DLD1 (cell line): ENCODE results near the gene ISOC1.

Experiments
- in situ Hi-C: cut with HindIII; loops from 2 replicates; pipeline ENCODE4 v1.10.0; 2017; ENCODE audit warnings: low sequenced_read_pairs

ISOC1 gene

DNA sequence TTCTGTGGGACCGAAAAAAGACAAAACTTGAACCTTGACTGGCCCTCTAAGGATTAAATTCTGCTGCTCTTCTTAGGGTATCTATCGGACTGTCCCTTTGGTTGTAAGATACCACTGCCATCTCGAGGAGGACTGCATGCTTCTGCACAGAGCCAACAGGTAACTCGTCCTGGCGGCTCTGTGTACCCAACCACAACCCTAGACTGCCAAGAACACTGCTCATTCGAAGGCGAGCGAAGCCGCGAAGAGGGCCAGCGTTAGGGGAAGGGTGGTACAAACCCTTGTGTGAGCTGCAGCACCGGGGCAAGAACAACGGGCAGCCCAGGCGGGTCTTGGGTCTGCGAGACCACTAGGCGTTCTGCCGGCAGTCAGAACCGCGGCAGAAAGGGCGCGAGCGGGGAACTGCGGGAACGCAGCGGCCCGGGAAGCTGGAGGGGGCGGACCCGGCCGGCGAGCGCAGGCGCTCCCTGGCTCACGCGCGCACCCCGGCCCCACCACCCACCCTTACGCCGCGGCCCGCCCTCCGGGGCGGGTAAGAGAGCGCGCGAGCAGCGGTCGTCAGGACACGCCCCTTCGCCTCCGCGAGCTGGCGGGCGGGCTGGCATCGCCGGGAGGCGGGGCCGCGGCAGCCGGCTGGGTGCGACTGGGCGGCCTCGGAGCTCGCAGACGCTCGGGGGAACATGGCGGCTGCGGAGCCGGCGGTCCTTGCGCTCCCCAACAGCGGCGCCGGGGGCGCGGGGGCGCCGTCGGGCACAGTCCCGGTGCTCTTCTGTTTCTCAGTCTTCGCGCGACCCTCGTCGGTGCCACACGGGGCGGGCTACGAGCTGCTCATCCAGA lies at the start of gene ISOC1:
Gene ISOC1 (plus strand): TSS at position 663 of the 837 bp plus-strand sequence. CDS start 18 bp downstream, at position 681.
- in situ Hi-C loops: no loop called here

DNA sequence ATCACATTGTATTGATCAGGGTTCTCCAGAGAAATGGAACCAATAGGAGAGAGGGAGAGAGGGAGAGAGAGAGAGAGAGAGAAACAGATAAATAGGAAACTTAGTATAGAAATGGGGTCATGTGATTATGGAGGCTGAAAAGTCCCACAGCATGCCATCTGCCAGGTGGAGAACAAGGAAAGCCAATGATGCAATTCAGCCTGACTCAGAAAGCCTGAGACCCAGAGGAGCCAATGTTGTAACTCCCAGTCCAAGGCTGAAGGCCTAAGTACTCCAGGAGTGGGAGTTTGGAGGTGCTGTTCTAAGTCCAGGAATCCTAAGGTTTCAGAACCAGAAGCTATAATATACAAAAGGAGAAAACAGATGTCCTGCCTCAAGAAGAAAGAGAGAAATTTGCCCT lies 48.4 kb upstream of the ISOC1 start:
- in situ Hi-C loops: no loop called here

DNA sequence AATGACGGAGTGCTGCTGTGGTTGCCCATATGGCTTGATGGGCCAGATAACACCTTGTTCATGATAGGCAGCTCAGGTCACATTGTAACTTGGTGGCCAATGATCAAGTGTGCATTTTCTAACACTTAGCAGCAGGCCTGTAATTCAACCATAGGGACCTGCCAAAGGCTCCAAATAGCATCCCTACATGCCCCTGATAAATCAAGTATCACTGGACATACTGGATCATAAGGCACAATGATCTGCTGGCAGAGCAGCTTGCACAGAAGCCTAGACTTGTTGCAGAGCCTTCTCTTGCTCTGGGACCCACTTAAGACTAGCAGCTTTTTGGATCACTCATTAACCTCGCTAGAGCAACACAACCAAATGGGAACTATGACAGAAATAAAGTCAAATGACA lies 46.0 kb upstream of the ISOC1 start:
- in situ Hi-C loops: no loop called here

DNA sequence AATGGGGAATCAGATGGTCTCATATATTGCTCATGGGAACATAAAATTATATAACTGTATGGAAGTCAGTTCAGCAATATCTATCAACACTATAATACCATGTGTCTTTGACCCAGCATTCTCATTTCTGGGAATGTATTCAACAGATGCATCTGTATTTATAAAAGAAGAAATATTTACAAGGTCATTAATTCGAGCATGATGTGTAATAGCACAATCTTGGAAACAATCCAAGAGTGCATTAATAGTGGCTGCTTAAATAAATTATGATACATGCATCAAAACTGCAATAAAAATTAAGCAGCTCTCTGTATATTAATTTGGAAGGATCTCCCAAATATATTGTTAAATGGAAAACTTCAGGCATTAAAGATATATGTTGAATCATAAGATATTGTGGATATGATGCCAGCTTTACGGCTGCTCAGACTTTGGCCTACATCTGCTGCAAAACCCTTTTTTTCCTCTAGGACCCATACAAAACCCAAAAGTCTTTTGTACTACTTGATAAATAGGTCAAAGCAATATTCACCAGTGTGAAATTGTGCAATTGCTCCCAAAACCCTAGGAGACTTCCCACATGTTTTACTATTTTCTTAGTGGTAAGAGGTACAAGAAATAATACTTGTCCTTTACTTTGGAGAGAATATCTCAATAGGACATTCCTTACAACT lies 45.3 kb upstream of the ISOC1 start:
- in situ Hi-C loops: no loop called here

DNA sequence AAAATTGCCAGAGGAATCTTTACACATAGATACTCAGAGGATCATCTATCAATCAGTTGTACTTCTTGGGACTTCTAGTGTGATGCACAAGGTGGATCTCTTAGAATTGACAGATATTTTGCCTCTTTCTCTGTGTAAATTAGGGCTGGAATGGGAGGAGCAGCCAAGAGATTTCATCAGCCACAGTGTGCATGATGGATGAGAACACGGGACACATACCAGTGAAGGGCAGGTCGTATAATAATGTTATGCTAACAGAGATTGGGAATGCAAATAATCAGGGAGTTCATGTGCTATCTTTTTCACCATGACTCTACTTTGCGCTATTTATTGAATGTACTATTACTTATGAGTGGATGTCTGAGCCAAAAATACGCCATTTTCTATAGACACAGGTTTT lies 43.3 kb upstream of the ISOC1 start:
- in situ Hi-C loops: no loop called here

DNA sequence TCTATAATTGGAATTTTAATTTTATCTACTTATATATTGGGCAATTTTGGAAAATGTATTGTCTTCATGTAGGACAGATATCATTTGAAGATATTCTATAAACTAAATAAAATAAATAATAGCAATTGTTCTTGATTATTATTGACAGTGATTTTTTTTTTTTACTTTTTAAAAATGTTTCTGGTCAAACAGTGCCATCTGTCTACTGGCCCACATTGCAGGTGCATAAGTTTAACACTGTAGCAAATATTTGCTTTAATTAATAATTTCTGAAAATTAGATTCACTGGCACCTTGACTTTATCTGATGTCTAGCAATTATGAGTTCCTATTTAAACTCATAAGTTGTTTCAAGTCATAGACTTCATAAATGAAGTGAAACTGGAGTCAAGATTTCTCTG lies 41.1 kb upstream of the ISOC1 start:
- in situ Hi-C loops: no loop called here

DNA sequence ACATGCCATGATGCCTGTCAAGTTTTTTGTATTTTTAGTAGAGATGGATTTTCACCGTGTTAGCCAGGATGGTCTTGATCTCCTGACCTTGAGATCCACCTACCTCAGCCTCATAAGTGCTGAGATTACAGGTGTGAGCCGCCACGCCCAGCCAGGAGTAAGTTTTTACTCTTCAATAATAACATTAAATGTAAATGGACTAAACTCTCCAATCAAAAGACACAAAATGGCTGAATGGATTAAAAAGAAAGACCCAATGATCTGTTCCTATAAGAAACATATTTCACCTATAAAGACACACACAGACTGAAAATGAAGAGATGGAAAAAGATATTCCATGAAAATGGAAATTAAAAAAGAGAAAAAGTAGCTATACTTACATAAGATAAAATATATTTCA lies 37.2 kb upstream of the ISOC1 start:
- in situ Hi-C loops: no loop called here

DNA sequence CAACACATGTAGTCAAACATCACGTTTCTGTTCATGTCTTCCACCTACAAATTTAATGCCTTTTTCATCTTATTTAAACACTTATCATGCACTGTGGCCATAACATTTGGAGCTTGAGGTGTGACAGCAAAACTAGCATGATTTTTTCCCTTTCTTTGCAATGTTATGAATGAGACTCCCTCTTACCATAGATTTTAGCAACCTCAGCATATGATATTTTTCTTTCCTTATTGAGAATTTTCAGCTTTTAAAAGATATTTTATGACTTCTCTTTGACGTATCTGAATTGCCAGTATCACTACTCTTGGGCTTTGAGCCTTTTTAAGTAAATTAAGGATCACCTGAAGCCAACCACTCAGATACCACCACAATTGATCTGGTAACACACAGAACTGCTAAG lies 32.7 kb upstream of the ISOC1 start:
- in situ Hi-C loops: loop anchor here (10.0 kb wide), 1 partner anchor 47 kb away; no protein-coding TSS in a partner anchor

DNA sequence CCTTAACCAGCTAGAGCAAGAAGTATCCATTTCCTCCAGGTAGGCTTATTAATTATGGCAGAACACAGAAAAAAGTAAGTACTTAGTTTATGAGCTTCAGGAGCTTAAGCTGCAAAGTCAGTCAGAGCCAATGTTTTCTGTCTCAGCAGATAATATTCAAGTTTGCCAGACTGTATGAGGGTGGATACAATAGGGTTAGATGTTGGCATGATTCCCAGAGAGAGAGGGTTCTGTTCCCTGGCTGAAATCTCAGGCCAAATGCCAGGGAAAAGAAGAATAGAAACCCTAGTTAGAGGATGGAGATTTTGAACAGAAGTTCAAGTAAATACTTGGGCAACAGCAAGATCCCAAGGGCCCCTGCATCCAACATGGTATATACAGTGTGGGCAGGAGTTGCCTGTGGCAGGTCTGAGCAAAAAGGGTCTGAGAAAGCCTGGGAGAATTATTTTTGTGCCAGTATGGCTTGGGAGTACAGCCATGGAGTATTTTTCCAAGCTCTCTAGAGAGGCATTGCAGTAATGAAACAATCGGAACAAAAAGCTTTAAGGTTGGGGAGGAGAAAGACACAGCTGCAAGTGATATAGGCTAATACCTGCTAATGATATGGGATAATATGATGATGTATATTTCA lies 31.0 kb upstream of the ISOC1 start:
- in situ Hi-C loops: loop anchor here (10.0 kb wide), 1 partner anchor 49 kb away; no protein-coding TSS in a partner anchor

DNA sequence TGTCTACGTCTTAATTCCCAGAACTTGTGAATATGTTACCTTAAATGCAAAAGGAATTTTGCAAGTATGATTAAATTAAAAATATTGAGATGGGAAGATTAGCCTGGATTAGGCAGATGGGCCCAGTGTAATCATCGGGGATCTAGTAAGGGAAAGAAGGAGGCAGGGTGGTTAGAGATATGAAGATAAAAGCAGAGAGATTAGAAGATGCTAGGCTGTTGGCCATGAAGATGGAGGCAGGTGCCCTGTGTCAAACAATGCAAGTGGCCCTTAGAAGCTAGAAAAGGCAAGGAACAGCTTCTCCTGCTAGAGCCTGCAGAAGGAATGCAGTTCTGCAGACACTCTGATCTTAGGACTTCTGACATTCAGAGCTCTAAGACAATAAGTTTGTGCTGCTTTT lies 28.8 kb upstream of the ISOC1 start:
- in situ Hi-C loops: loop anchor here (10.0 kb wide), 1 partner anchor 51 kb away; no protein-coding TSS in a partner anchor

DNA sequence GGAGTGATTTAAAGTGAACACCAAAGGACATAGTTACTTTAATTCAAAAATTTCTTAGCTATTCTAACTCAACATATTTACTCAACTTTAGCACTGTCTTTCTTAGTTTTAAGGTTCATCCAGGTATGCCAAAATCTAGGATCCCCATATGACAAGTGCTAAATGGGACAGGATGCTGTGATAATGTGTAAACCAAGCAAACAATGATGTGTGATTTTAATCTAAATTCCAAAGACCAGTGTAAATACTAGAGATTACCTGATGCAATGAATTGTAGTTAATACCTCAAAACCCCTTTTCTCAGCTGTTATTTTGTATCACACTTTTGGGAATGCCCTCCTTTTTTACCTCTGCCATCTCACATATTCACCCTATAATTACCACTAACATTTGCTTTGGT lies 26.8 kb upstream of the ISOC1 start:
- in situ Hi-C loops: loop anchor here (10.0 kb wide), 1 partner anchor 53 kb away; no protein-coding TSS in a partner anchor

DNA sequence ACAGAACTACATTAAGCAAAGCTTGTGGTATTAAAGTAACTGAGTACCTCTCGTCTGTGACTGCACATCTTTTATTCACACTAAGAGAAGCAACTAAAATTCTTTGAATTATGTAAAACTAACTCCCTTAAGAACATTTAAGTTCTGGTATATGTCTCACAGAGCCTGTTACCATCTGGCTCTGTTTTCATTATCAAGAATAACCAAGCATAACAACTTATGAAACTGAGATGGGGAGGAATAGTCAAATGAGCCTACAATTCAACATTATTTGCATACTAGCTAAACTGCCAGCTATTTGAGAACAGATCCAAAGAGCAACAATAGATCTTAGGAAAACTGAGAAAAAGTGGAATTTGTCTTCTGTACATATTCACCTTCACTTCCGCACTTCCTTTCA lies 25.3 kb upstream of the ISOC1 start:
- in situ Hi-C loops: loop anchor here (10.0 kb wide), 1 partner anchor 54 kb away; no protein-coding TSS in a partner anchor

DNA sequence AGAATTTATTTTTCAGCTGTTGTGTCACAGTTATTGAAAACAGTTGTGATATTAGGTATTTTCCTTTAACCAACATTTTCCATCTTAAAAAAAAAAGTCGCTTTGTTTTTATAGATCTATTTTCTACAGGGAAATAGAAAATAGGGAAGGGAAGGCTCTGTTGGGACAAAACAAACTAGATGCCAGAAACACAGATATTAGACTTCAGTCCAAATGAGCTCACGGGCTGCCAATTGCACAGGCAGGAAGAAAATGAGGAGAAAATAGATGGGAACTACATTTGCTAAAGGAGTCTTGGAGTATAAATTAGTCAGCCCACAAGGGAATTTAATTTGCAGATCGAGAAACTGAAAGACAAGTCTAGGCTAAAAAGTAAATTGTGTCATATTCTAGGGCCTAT lies 21.4 kb upstream of the ISOC1 start:
- in situ Hi-C loops: no loop called here

DNA sequence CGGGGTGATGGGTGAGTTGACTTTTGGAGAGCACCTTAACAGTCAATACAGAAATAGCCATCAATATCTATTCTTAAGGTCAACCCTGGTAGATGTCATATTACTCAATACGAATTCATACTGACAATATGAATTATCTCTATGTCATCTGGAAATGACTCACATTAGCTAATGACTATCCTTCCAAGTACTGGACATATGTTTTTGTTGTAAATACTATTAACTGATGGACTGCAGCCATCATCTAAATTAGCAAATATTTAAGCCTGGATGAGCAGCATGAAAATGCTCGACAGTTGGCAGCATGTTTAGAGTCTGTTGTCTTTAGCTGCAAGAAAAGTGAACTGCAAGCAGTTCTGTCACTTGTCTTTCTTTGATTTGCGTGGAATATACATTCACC lies 19.6 kb upstream of the ISOC1 start:
- in situ Hi-C loops: no loop called here

DNA sequence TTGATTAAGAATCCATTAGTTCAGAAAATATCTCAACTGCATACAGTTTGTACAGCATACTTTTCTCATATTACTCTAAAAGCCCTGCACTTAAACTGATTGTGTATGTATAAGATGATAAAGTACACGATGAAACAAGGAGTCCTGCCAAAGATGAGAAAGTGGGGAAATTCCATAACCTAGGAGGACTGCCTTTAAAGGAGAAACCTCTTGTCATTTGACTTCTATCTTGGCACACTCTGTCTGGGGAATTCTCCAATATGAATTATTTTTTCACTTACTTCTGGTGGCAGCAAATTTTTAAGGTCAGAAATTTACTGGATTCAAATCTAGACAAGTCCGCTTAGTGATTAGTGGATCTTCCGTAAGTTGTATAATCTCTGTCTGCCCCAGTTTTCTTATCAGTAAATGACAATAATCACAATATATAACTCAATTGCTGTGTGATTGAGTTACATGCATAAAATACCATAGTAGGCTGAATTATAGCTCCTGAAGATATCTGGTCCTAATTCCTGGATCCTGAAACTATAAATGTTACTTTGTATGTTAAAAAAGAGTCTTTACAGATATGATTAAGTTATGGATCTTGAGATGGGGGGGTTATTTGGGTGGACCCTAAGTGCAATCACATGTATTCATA lies 17.0 kb upstream of the ISOC1 start:
- in situ Hi-C loops: no loop called here

DNA sequence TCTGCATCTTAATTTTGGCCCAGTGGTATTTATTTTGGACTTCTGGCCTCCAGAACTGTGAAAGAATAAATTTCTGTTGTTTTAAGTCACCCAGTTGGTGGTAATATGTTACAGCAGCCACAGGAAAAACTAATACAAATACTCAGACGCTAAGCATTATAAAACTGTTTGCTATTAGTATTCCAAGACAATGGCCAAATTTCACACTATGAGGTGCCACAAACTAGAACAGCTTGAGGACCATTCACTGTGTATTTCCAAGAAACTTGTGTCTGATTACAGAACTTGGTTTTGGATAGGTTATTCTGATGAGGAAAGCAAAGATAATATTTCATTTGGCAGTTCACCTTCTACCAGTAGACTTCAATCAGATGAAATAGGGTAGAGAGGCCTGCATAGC lies 16.3 kb upstream of the ISOC1 start:
- in situ Hi-C loops: no loop called here

DNA sequence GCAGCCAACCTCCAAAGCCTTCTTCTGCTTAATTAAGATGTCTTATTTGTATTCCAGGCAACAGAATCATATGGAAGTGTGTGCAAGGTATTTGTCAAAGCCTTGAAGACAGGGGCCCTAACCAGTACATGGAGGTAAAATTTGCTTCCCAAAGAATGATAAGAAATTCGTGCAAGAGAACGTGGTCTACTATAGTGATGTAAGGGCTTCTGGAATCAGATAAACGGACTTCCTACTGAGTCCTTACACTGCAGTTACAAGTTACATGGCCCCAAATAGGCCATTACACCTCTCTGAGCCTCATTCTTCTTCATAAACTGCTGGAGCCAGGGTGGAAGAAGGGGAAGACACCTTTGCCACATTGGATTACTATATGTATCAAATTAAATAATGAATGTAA lies 15.9 kb upstream of the ISOC1 start:
- in situ Hi-C loops: no loop called here

DNA sequence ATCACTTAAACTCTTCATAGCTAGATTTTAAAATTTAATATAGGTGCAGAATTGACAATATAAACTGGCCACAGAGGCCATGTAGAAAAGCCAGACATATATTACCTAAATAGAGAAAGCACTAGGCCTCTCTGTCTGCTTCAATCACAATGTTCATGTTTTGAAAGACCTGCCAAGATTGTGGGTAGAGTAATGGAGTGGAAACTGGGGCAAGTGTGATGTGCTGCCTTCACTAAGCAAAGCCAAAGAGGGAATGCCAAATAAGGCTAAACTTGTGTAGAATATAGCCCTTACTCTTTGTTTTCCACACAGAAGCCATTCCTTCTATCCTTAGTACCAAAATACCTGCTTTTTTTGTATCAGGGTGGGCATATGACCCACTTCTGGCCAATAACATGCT lies 15.1 kb upstream of the ISOC1 start:
- in situ Hi-C loops: no loop called here

DNA sequence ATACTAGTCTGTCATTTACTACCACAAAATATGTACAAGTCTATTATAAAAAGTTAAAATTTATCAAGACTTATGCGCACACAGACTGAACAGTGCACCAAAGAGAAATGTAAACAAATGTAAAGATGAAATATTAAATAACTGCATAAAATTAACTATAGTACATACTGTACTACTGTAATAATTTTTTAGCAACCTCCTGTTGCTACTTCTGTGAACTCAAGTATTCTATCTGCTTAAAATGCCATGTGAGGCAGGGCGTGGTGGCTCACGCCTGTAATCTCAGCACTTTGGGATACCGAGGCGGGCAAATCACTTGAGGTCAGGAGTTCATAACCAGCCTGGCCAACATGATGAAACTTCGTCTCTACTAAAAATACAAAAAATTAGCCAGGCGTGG lies 13.8 kb upstream of the ISOC1 start:
- in situ Hi-C loops: no loop called here

DNA sequence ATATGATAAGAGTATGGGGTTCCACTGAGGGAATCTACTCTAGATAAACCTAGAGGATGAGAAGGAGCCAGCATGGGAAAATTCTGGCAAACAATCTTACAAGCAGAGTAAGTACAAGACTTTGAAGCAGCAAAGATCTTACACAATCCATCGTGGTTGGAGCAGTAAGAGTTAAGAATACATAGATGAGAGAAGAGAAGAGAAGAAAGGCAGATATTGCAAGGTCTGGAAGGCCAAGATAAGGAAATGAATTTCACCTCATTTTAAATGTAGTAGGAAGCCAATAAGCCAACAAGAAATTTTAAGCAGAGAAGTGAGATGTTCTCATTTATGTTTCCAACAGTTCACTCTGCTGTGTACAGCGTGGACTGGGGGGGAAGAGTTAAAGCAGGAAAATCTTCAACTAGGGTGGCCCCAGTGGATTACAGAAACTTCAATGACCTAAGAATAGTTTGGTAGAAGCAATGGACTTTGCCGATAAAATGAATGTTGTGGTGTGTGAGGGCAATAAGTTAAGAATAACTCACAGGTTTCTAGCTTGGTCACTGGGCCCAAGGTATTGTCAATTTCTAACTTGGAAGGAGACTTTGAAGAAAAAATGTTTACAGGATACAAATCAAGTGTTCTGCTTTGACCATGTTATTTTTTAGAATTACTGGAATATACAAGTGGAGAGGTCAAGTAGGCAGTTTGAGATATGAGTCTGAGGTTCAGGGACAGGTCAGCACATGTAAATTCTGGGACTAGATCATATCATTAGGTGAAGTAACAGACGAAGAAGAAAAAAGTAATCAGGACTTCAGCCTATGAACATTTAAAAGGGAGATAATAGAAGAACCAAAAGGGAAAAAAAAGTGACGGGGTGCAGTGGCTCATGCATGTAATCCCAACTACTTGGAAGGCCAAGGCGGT lies 12.1 kb upstream of the ISOC1 start:
- in situ Hi-C loops: no loop called here
